GM23248 (cell line): ENCODE measurements around the gene TP53I3.
"Not testable (repeated sequence)": the region's sequence is repeated elsewhere in the genome, so short reads cannot be mapped to it uniquely, and the experiment has no call there.

Source experiments
- EZH2 ChIP-seq: fragments of 200-600 bp; sonication (generic); IDR thresholded peaks from 2 replicates; pipeline ENCODE4 v1.6.1; 2018; ENCODE audit warnings: antibody characterized with exemption, mild to moderate bottlenecking; ENCODE audit not compliant: insufficient read depth, poor library complexity, severe bottlenecking
- EZH2phosphoT487 ChIP-seq: fragments of 200-600 bp; sonication (generic); IDR thresholded peaks from 2 replicates; pipeline ENCODE4 v1.6.1; 2018; ENCODE audit warnings: antibody characterized with exemption, moderate library complexity, mild to moderate bottlenecking, low read depth; ENCODE audit not compliant: insufficient read depth

DNA sequence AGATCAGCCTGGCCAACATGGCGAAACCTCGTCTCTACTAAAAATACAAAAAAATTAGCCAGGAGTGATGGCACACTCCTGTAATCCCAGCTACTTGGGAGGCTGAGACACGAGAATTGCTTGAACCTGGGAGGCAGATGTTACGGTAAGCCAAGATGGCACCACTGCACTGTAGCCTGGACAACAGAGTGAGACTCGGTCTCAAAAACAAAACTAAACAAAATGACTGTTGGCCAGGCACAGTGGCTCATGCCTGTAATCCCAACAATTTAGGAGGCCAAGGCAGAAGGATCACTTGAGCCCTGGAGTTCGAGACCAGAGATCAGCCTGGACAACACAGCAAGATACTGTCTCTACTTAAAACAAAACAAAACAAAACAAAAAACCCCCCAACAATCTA is 41.5 kb downstream of the TP53I3 start:
- not testable (repeated sequence) for TF ChIP-seq EZH2, EZH2phosphoT487
